ENCODE data around the gene TMEM121B. TPM values are rescaled to one million over a fixed set of nuclear protein-coding genes. Genes with fewer than 3 reads are reported as not detected.

Gene TMEM121B
- total RNA-seq, 4 donors from 2014 or later = 0.17 to 0.29 (median 0.24) TPM

DNA sequence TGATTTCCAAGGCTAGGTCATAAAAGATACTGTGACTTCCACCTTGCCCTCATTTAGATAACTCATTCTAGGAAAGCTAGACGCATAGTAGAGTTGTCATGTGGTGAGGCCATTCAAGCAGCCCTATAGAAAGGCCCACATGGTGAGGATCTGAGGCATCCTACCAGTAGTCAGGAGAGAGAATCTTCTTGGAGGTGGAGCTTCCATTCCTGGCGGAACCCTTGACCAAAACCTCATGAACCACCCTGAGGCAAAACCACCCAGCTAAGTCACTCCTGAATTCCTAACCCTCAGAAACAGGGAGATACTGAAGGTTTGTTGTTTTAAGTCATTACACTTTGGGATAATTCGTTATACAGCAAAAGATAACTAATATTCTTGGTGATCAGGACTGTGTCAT lies 40.8 kb upstream of the TMEM121B start:
- no peak overlapping the region for H3K4me3 ChIP-seq
- DNase-seq = no peak
- H3K27ac ChIP-seq = no peak overlapping the region
- ATAC-seq = no peak
- peaks cover 19 to 23% of the 10 kb centered on the region in 2 donors for H3K4me1 ChIP-seq
- in situ Hi-C loops (cut with MboI; ENCODE audit: low sequenced_read_pairs in 4 of 4) (loop anchor here in 2 of 4 donors (10.0 to 25.0 kb wide), 3 partner anchors 87 to 475 kb away; partner anchors contain the start of genes ATP6V1E1 (in 1 of the 2) and BCL2L13 (in 1 of the 2)), intact Hi-C loops (cut with DNase I; ENCODE audit: low total_unique reads) (no loop called here)
- H3K36me3 ChIP-seq = no peaks in the 10 kb centered on the region
- no peaks in the 10 kb centered on the region for H3K9me3 ChIP-seq
- TF ChIP-seq, protein P1, sequence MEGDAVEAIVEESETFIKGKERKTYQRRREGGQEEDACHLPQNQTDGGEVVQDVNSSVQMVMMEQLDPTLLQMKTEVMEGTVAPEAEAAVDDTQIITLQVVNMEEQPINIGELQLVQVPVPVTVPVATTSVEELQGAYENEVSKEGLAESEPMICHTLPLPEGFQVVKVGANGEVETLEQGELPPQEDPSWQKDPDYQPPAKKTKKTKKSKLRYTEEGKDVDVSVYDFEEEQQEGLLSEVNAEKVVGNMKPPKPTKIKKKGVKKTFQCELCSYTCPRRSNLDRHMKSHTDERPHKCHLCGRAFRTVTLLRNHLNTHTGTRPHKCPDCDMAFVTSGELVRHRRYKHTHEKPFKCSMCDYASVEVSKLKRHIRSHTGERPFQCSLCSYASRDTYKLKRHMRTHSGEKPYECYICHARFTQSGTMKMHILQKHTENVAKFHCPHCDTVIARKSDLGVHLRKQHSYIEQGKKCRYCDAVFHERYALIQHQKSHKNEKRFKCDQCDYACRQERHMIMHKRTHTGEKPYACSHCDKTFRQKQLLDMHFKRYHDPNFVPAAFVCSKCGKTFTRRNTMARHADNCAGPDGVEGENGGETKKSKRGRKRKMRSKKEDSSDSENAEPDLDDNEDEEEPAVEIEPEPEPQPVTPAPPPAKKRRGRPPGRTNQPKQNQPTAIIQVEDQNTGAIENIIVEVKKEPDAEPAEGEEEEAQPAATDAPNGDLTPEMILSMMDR (IDR thresholded peaks at IDR 0.05 in 4 of 5, conservative IDR thresholded peaks at IDR 0.05 in 1 of 5) = no peak
- TF ChIP-seq POLR2A (IDR thresholded peaks at IDR 0.05) = no peak
- H3K27me3 ChIP-seq = no peaks in the 10 kb centered on the region

DNA sequence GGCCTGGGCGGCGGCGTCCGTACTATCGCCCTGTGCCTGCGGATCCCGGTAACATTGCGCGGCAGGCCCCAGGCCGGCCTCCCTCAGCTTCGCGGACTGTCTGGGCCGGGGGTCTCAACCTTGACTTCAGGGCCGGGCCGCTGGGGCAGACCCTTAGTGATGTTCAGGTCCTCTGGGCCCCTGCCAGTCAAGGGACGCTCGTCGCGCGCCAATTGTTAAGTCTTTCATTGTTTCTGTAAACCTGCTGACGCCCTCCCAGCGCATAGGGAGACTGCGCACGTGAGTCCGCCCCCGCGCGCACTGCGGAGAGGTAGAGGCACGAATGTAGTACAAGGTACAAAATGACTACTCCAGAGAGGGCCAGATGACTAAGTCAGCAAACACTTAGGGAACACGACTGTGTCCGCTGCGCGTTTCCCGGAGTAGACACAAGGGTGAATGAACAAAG lies 38.4 kb upstream of the TMEM121B start:
- Histone ChIP-seq H3K27me3 (no peaks in the 10 kb centered on the region), H3K4me3 (peak overlapping the region; percentile 70 to 90 (median 80)), H3K9me3 (no peaks in the 10 kb centered on the region), H3K36me3 (no peaks in the 10 kb centered on the region), H3K4me1 (peaks cover 31 to 36% of the 10 kb centered on the region in 2 donors), H3K27ac (peak overlapping the region; percentile 91 to 94 (median 91))
- intact Hi-C loops (cut with DNase I; ENCODE audit: low total_unique reads) = loop anchor here (5.0 kb wide), 2 partner anchors 37 to 208 kb away; partner anchors contain the start of genes CECR2 and TMEM121B
- TF ChIP-seq, protein P1 (IDR thresholded peaks at IDR 0.05 in 4 of 5, conservative IDR thresholded peaks at IDR 0.05 in 1 of 5) = no peak
- no peak for TF ChIP-seq POLR2A (IDR thresholded peaks at IDR 0.05)
- in situ Hi-C loops (cut with MboI; ENCODE audit: low sequenced_read_pairs in 4 of 4) = loop anchor here in 3 of 4 donors (10.0 to 25.0 kb wide), 3 partner anchors 85 to 478 kb away; partner anchors contain the start of genes ATP6V1E1 (in 1 of the 3) and BCL2L13 (in 1 of the 3)
- peak in 1 of 2 donors; percentile 44 for DNase-seq
- ATAC-seq = peak; percentile 38 to 47

DNA sequence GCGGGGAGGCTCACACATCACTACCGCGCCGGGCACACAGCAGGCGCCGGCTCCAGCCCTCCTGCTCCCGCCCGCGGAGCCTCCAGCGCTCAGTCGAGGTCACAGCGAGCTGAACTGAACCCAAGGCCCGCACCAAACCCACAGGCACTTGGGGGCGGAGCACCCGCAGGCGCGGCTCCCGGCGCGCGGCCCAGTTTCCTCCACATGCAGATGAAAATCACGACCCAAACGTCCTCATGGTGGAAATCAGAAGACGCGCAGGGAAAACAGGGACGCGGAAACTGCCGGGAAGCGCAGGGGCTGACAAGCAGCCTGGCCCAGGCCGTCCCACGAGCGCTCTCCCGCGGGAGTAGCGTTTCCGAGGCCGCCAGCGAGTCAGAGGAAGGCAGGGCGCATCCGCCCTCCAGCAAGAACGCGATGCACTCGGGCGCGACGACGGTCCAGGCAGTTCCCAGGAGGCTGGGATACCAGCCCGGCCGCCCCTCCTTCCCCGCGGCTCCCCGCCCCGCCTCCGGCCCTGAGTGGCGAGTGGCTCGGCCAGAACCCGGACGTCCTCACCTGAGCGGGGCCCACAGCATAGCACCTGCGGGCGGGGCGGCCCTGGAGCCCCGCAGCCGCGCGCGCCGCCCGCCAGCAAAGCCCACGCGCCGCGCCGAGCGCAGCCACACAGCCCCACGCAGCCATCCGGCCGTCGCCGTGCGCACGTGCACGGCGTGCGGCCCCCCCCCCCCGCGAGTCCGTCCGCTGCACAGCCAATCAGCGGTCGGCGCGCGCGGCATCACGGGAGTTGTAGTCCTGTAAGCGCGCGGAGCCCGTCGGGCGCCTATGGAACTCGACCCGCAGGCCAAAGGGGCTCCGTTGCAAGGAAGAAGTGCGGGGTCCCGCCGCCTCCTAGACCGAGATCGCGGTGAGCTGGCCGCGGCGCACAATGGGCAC lies 37.7 kb upstream of the TMEM121B start, which contains the start of gene HDHD5:
TSS of gene HDHD5 (minus strand) at position 710 of the 936 bp plus-strand sequence. CDS start at position 684, 26 bp downstream.
- ATAC-seq (peak; percentile 89), DNase-seq (peak; percentile 86 to 88)
- Histone ChIP-seq H3K4me3 (peak within 1 kb of the TSS; percentile 70 to 90 (median 80)), H3K36me3 (no peaks in the 10 kb centered on the region), H3K27me3 (no peaks in the 10 kb centered on the region), H3K9me3 (no peaks in the 10 kb centered on the region), H3K27ac (peak within 1 kb of the TSS; percentile 91 to 94 (median 91)), H3K4me1 (peaks cover 31 to 39% of the 10 kb centered on the region in 2 donors)
- intact Hi-C loops (cut with DNase I; ENCODE audit: low total_unique reads) = loop anchor here (5.0 kb wide), 2 partner anchors 37 to 208 kb away; partner anchors contain the start of genes CECR2 and TMEM121B
- peak; percentile 82 to 83 for TF ChIP-seq POLR2A (IDR thresholded peaks at IDR 0.05)
- TF ChIP-seq, protein P1 (IDR thresholded peaks at IDR 0.05 in 4 of 5, conservative IDR thresholded peaks at IDR 0.05 in 1 of 5) = peak in 1 of 5 experiments; percentile 11
- in situ Hi-C loops (cut with MboI; ENCODE audit: low sequenced_read_pairs in 4 of 4) = loop anchor here in 3 of 4 donors (10.0 to 25.0 kb wide), 3 partner anchors 84 to 478 kb away; partner anchors contain the start of genes ATP6V1E1 (in 1 of the 3) and BCL2L13 (in 1 of the 3)

DNA sequence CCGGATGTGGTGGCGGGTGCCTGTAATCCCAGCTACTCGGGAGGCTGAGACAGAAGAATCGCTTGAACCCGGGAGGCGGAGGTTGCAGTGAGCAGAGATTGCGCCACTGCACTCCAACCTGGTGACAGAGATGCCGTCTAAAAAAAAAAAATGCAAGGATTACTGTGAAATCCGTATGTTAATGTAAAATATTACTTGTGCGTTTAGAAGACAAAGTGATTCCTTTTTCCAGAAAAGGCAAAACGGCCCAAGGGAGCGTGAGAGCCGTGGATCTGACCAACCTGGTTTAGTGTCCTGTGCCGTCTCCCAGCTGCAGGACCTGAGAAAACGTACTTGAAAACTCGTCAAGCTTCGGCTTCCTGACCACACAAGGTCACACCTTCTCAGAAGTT lies 37.0 kb upstream of the TMEM121B start:
- intact Hi-C loops (cut with DNase I; ENCODE audit: low total_unique reads) = loop anchor here (5.0 kb wide), 2 partner anchors 36 to 209 kb away; partner anchors contain the start of genes CECR2 and TMEM121B

More for the DNA sequence above, 37.0 kb upstream of the TMEM121B start:
- no peaks in the 10 kb centered on the region for H3K27me3 ChIP-seq
- H3K4me1 ChIP-seq = peaks cover 31 to 39% of the 10 kb centered on the region in 2 donors
- no peaks in the 10 kb centered on the region for H3K9me3 ChIP-seq
- H3K27ac ChIP-seq = peak overlapping the region; percentile 91 to 94 (median 91)
- in situ Hi-C loops (cut with MboI; ENCODE audit: low sequenced_read_pairs in 4 of 4) = loop anchor here in 3 of 4 donors (10.0 to 25.0 kb wide), 3 partner anchors 83 to 479 kb away; partner anchors contain the start of genes ATP6V1E1 (in 1 of the 3) and BCL2L13 (in 1 of the 3)
- TF ChIP-seq, protein P1 (IDR thresholded peaks at IDR 0.05 in 4 of 5, conservative IDR thresholded peaks at IDR 0.05 in 1 of 5) = no peak
- no peak for TF ChIP-seq POLR2A (IDR thresholded peaks at IDR 0.05)
- DNase-seq = no peak
- no peak for ATAC-seq
- no peaks in the 10 kb centered on the region for H3K36me3 ChIP-seq
- peak overlapping the region; percentile 70 to 90 (median 80) for H3K4me3 ChIP-seq
